SW 1271 (cell line): ENCODE results near the gene KIRREL3.

Experiments
- DNase-seq, 2 experiments: peaks; one replicate each; lab custom pipeline; 2025; lab: John Stamatoyannopoulos, UW

KIRREL3 gene

GRCh38 chr11:126419801-126420697 lies 580.5 kb downstream of the KIRREL3 start:
- no peak for DNase-seq

GRCh38 chr11:126418887-126419286 lies 581.7 kb downstream of the KIRREL3 start:
- DNase-seq, result no peak

DNA sequence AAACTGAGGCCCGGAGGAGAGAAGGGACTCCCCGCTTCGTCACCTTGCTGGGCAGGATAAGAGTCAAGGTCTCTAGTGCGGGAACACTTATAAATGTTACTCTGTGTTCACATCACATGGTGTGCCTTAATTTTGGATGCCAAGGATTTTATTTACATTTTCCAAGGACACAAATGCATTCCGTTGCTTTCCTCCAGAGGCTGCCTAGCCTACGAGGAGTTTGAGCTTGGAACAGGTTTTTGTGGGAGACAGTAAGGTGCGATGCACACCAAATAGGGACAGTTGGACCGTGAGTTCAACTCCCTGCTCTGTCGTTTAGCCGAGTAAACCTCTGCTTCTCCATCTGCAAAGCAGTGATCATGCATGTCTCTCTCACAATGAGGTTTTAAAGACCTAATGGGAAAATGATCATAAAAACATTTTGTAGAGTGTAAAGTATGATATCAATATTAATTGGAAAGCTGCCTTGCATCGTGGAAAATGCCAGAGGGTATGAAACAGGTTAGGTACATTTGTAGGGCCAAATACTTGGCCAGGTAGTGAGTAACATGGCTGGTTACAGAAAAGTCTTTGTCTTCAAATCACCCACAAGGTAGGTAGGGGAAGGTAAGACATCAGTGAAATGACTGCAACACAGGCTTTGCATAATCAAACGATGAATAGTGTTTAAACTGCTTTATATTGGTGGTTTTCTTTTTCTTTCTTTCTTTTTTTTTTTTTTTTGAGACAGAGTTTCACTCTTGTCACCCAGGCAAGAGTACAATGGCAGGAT lies 583.3 kb downstream of the KIRREL3 start:
- DNase-seq, result no peak

DNA sequence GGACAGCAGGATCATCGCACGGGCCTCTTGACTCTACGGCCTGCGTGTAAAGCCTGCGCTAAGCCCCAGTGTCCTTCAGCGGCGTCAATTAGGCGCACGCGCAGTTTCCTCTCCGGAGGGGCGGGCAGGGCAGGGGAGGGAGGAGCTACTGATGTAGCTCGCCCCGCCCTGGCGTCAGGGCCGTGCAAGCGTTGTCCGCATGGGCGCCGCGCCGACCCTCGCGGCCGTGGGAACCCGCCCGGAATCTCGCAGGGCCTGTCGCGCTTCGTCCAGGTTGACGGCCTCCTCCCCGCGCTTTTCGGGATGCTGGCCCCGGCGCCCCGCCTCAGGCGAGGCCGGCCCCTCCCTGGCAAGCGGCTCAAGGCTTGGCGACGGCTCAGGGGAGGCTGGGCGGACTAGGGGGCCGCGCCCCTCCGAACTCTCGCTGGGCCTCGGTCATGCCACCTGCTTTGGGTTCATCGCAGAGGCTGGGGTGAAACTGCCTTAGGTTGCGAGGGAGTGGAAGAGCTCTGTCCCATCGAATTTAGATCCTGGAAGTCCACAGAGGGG lies 584.0 kb downstream of the KIRREL3 start:
- DNase-seq, result peak in 1 of 2 experiments; percentile 65

DNA sequence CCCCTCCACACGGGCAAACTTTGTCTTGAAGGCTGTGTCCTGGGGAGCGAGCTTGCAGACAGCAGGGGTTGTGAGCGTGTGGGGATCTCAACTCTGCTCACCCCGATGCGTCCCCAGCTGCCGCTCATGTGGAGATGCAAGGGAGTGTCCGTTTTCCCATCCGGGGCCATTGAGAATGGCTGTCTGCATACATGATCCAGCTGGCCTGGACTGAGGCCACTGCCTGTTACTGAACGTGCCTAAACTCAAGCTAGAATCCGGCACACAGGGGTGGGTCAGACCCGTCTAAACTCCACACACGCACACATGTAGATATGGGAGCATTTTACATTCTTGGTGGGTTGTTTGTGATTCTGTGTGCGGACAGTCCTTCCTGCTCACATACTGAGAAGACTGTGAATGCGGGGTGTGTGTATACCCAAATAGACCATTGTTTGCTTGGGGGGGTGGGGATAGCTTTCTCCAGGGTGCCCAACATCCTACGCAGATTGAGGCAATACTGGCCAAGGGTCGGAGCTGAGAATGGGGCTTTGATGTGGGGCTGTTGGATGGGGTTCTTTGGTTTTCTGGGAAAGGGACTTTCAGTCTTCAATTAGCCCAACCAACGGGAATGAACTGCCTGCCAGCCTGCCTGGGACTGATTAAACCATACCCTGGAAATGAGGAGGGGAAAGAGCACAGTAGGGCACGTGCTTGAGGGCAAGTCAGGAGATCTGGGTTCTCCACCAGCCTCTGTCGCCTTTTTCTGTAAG lies 584.7 kb downstream of the KIRREL3 start:
- no peak for DNase-seq

DNA sequence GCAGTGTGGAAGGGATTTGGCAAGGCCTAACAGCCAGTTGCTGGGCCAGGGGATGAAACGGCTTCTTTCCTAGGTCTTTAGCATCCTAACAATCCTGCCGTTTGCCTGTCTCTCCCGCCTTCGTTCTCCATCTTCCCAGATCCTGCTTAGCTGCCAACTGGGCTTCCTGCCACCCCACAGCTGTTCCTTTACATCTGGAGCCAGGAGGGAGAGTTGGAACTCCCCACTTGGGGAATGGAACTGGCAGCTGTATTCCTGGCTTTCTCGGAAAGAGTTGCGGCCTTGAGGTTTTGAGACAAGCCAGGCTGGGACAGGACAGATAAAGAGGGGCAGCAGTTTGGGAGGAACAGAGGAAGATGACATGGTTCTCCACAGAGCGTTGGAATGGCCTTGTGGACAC lies 585.4 kb downstream of the KIRREL3 start:
- no peak for DNase-seq

GRCh38 chr11:126414615-126415014 lies 586.0 kb downstream of the KIRREL3 start:
- no peak for DNase-seq

GRCh38 chr11:126413843-126414405 lies 586.6 kb downstream of the KIRREL3 start:
- DNase-seq, result no peak

DNA sequence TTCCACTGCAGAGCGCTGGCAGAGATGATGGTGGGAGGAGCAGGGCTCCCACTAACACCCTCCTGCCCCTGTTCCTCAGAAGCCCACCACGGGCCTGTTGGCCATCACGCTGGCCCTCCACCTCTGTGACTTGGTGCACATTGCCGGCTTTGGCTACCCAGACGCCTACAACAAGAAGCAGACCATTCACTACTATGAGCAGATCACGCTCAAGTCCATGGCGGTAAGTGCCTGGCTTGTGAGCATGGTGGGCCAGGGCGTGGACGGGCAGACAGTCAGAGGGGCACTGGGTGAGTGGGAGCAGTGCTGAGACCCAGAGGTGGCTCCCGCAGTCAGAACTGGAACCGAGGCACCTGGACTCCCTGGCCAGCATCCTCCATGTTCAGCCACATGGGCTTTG lies 587.1 kb downstream of the KIRREL3 start:
- DNase-seq, result no peak

DNA sequence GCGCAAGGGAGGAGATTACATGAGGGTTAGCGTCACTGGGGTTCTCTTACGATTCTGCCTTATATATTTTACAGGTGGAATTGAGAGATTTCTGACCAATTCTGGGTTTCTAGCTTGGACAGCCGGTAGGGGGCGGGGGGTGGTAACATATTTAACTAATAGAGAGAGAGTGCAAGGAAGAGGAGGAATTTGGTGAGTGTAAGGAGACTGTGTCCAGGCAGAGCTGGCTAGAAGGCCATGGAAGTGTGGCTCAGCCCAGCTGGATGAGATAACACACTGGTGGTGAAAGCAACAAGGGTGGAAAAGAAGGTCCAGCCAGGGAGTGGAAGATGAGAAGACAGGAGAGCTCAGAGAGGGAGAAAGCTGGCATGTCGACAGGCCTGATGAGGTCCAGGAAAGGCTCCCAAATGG lies 588.6 kb downstream of the KIRREL3 start:
- no peak for DNase-seq

- no peak for DNase-seq
Measured at GRCh38 chr11:126410649-126411048, 589.9 kb downstream of the KIRREL3 start.

GRCh38 chr11:126409620-126409985 lies 591.0 kb downstream of the KIRREL3 start:
- DNase-seq, result no peak

DNA sequence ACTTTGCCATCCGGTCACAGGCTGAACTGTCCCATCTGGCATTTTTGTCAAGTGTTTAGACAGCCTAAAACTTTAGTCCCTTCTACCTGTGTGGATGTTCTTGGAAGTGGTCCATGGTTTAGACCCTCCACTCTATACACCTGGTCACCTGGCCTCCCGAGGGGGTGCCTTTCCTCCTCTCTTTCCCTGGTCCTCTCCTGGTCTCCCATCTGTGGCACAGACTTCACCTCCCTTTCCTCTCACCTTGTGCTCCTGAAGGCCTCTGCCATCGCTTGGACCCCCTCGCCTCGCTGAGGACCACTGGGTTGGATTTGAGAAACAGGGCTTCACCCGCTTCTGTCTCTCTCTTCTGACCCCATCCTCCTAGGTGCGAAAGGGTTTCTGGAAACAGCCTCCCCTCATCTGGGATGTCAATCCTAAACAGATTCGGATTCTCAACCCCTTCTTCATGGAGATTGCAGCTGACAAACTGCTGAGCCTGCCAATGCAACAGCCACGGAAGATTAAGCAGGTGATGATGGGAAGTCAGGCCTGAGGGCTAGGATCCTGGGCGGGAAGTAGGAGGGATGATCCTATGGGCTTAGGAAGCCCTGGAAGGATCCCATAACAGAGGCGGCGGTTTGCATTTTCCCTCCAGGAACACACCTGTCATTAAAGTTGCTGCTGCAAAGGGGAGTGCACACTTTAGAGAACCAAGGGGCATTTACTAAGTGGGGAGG lies 591.5 kb downstream of the KIRREL3 start:
- no peak for DNase-seq

GRCh38 chr11:126408496-126408895 lies 592.1 kb downstream of the KIRREL3 start:
- DNase-seq, result no peak

- DNase-seq, result no peak
Measured at GRCh38 chr11:126407682-126408288, 592.8 kb downstream of the KIRREL3 start.

- no peak for DNase-seq
Measured at GRCh38 chr11:126407101-126407521, 593.5 kb downstream of the KIRREL3 start.

DNA sequence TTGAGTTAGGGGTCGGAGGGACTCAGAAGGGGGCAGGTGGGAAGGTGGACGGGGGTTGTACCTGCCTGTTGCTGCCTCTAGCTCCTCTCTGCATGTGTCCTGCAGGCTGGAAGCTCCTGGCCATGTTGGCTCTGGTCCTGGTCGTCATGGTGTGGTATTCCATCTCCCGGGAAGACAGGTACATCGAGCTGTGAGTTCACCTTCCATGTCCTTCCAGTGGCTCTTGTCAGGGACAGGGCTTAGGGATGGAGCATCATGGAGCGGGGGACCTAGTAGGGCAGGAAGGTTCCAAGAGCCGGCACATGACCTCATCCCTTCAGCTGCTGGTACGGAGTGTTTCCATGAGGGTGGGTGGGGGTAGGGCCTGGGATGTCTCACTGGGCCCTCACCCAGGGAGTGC lies 594.2 kb downstream of the KIRREL3 start:
- no peak for DNase-seq

DNA sequence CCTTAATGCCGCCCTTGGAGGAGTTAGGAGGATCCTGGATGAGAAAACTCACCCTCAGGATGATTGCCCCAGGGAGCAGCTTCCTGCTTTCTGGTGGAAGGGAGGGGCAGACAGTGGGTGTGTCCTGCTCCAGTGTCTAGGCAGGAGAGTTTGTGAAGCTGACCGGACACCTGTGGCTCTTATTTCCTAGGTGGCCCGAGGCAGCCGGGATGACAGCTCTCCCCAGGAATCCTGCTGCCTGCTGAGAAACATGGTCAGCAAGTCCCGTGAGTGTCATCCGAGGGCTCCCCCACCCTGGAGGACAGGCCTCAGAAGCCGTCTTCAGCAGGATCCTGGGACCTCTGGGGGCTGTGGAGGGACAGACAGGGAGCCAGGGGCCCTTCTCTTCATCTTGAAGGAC lies 594.7 kb downstream of the KIRREL3 start:
- no peak for DNase-seq

DNA sequence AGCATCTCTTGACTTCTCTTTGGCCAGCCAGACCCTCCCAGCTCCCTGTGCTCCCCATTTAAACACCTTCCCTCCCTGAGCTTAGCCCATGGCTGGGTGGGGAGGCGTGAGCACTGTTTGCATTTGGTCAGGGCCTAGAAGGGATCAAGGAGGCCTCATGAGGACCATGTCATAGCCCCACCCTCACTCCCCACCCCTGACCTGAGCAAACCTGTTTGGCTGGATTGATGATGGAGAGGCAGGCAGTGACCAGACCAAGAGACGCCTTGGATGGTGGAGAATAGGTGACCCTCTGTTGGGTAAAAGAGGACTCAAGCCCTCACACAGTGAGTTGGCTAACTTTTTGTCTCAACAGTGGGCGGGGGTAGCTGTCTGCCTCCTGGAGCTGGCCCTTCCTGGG lies 595.2 kb downstream of the KIRREL3 start:
- DNase-seq, result no peak

GRCh38 chr11:126404367-126404766 lies 596.2 kb downstream of the KIRREL3 start:
- DNase-seq, result no peak

- no peak for DNase-seq
Measured at GRCh38 chr11:126403658-126404057, 596.9 kb downstream of the KIRREL3 start.
